GM12878 (cell line): ENCODE measurements around the gene ZFP91. TPM values are rescaled to one million over a fixed set of nuclear protein-coding genes. Genes with fewer than 3 reads are reported as not detected.

ENCODE experiments used
- CEBPZ ChIP-seq: fragments of 150-350 bp; IDR thresholded peaks from 2 replicates; pipeline ENCODE4 v1.6.1; 2016; ENCODE audit warnings: low read depth, low read length
- EP300 ChIP-seq, 2 experiments: fragments of 150-350 bp in 1 of 2; IDR thresholded peaks; 2 replicates each; pipeline ENCODE4 v1.6.1; 2011 to 2012; ENCODE audit warnings: low read depth in 2 of 2, low read length in 2 of 2, borderline replicate concordance in 1 of 2, improper control_type of control experiment in 1 of 2, inconsistent platforms in 1 of 2; ENCODE audit not compliant: control insufficient read depth in 1 of 2
- EZH2 ChIP-seq: IDR thresholded peaks from 2 replicates; pipeline ENCODE4 v1.6.1; 2012; ENCODE audit warnings: low read depth, mild to moderate bottlenecking, control low read depth, inconsistent platforms, low read length, borderline replicate concordance; ENCODE audit not compliant: control insufficient read depth
- GABPA ChIP-seq: IDR thresholded peaks from 2 replicates; pipeline ENCODE4 v1.6.1; 2014; ENCODE audit warnings: antibody characterized with exemption, low read depth, mild to moderate bottlenecking, inconsistent platforms
- IRF4 ChIP-seq: IDR thresholded peaks from 2 replicates; pipeline ENCODE4 v1.6.1; 2011; ENCODE audit warnings: low read depth, low read length
- TARDBP ChIP-seq: IDR thresholded peaks from 2 replicates; pipeline ENCODE4 v1.6.1; 2016; ENCODE audit warnings: borderline replicate concordance
- ZNF217 ChIP-seq: fragments of 450-650 bp; IDR thresholded peaks from 2 replicates; pipeline ENCODE4 v1.6.1; 2017; ENCODE audit warnings: antibody characterized with exemption, mild to moderate bottlenecking
- polyA plus RNA-seq, 11 experiments: library from polyadenylated mRNA; depleted of rRNA in 4 of 11; unstranded in 6 of 11; stranded (reverse) in 5 of 11; fragments of >200 nt; fragmentation: Nextera tagmentation in 4 of 11; fragmentation: Illumina TruSeq in 1 of 11; extraction: Ambion mirVana in 4 of 11; extraction: Trizol in 1 of 11; gene quantifications; 1 replicate in 1 of 11; 2 replicates in 10 of 11; pipeline versions ENCODE4 v1.2.1 to v1.2.3, GENCODE V29; 2011 to 2016; ENCODE audit warnings: inconsistent platforms in 2 of 11, missing spikeins in 2 of 11, low read depth in 1 of 11
- total RNA-seq, 4 experiments: library from RNA; depleted of rRNA in 3 of 4; stranded (reverse); fragments of >200 nt in 3 of 4; fragmentation: Illumina TruSeq in 1 of 4; extraction: Trizol in 1 of 4; gene quantifications; 2 replicates each; pipeline versions ENCODE4 v1.2.1 to v1.2.3, GENCODE V29; 2013 to 2021
- TF ChIP-seq, protein P1 (sequence below): fragments of 450-650 bp; IDR thresholded peaks from 2 replicates; pipeline ENCODE4 v1.6.1; 2016; ENCODE audit warnings: mild to moderate bottlenecking
- TF ChIP-seq, protein P2 (sequence below): fragments of 450-650 bp; IDR thresholded peaks from 2 replicates; pipeline ENCODE4 v1.6.1; 2016; ENCODE audit warnings: mild to moderate bottlenecking

ZFP91 gene
- total and polyA plus RNA-seq, 10 of the 15 experiments (the other 5 are each of a cell fraction or from before 2014, with no cell fraction given) = 12.9 to 54.1 (median 31.7) TPM

GRCh38 chr11:58654079-58654907 is 75.4 kb downstream of the ZFP91 start (continued):
- TF ChIP-seq ZNF217 (no peak), EZH2 (no peak), IRF4 (0 out of 2 replicates have a peak, but pooled peaks have one; percentile 11), TARDBP (no peak), EP300 (IDR thresholded peaks at IDR 0.05; ENCODE audit: borderline replicate concordance in 1 of 2, control insufficient read depth in 1 of 2, low read depth in 2 of 2, low read length in 2 of 2) (no peak), GABPA (no peak), CEBPZ (no peak)
- TF ChIP-seq, protein P1, sequence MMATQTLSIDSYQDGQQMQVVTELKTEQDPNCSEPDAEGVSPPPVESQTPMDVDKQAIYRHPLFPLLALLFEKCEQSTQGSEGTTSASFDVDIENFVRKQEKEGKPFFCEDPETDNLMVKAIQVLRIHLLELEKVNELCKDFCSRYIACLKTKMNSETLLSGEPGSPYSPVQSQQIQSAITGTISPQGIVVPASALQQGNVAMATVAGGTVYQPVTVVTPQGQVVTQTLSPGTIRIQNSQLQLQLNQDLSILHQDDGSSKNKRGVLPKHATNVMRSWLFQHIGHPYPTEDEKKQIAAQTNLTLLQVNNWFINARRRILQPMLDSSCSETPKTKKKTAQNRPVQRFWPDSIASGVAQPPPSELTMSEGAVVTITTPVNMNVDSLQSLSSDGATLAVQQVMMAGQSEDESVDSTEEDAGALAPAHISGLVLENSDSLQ = no peak
- TF ChIP-seq, protein P2, sequence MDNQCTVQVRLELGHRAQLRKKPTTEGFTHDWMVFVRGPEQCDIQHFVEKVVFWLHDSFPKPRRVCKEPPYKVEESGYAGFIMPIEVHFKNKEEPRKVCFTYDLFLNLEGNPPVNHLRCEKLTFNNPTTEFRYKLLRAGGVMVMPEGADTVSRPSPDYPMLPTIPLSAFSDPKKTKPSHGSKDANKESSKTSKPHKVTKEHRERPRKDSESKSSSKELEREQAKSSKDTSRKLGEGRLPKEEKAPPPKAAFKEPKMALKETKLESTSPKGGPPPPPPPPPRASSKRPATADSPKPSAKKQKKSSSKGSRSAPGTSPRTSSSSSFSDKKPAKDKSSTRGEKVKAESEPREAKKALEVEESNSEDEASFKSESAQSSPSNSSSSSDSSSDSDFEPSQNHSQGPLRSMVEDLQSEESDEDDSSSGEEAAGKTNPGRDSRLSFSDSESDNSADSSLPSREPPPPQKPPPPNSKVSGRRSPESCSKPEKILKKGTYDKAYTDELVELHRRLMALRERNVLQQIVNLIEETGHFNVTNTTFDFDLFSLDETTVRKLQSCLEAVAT = no peak
